Measurements from ENCODE around the gene FGF14. TPM values are rescaled to one million over a fixed set of nuclear protein-coding genes. Genes with fewer than 3 reads are reported as not detected.
A peak's percentile ranks its signal among the peaks of the same experiment; 100 is the strongest.
"Not testable (repeated sequence)": the region's sequence is repeated elsewhere in the genome, so short reads cannot be mapped to it uniquely, and the experiment has no call there.

FGF14 gene
- polyA plus RNA-seq, 6 donors from 2014 or later, result not detected

GRCh38 chr13:102090532-102090931, 311.3 kb downstream of the FGF14 start:
- Mint-ChIP-seq H3K9me3 (peaks cover 0 to 3% (median 0%) of the 10 kb centered on the region in 7 donors), H3K27ac (peak overlapping the region in 1 of 6 donors; percentile 10), H3K4me3 (no peak overlapping the region), H3K4me1 (no peaks in the 10 kb centered on the region), H3K27me3 (peaks cover 0 to 4% (median 0%) of the 10 kb centered on the region in 3 donors), H3K36me3 (no peaks in the 10 kb centered on the region)
- ATAC-seq (ENCODE audit: low read depth in 2 of 2) (no peak), DNase-seq (no peak)

GRCh38 chr13:102089722-102090121, 312.1 kb downstream of the FGF14 start:
- DNase-seq, result no peak
- Mint-ChIP-seq H3K9me3 (peaks cover 0 to 3% (median 0%) of the 10 kb centered on the region in 7 donors), H3K36me3 (no peaks in the 10 kb centered on the region)

GRCh38 chr13:102089177-102089576, 312.7 kb downstream of the FGF14 start:
- H3K4me3 Mint-ChIP-seq, result no peak overlapping the region
- no peaks in the 10 kb centered on the region for H3K4me1 Mint-ChIP-seq
- H3K27ac Mint-ChIP-seq, result no peak overlapping the region
- H3K36me3 Mint-ChIP-seq, result no peaks in the 10 kb centered on the region
- peaks cover 0 to 4% (median 0%) of the 10 kb centered on the region in 3 donors for H3K27me3 Mint-ChIP-seq
- DNase-seq (no peak), ATAC-seq (ENCODE audit: low read depth in 2 of 2) (no peak)
- peaks cover 0 to 3% (median 0%) of the 10 kb centered on the region in 7 donors for H3K9me3 Mint-ChIP-seq

More at GRCh38 chr13:102089722-102090121, 312.1 kb downstream of the FGF14 start:
- H3K4me1 Mint-ChIP-seq, result no peaks in the 10 kb centered on the region
- H3K27me3 Mint-ChIP-seq, result peaks cover 0 to 4% (median 0%) of the 10 kb centered on the region in 3 donors
- H3K27ac Mint-ChIP-seq, result no peak overlapping the region
- H3K4me3 Mint-ChIP-seq, result no peak overlapping the region
- ATAC-seq (ENCODE audit: low read depth in 2 of 2), result no peak

GRCh38 chr13:102073251-102073650, 328.6 kb downstream of the FGF14 start:
- no peak for ATAC-seq (ENCODE audit: low read depth in 2 of 2)
- no peaks in the 10 kb centered on the region for H3K36me3 Mint-ChIP-seq

GRCh38 chr13:102071711-102072110, 330.1 kb downstream of the FGF14 start:
- Mint-ChIP-seq H3K9me3 (peaks cover 0 to 9% (median 1%) of the 10 kb centered on the region in 7 donors), H3K27me3 (no peaks in the 10 kb centered on the region), H3K36me3 (no peaks in the 10 kb centered on the region), H3K27ac (peak overlapping the region in 1 of 6 donors; percentile 15), H3K4me1 (no peaks in the 10 kb centered on the region), H3K4me3 (no peak overlapping the region)
- no peak for ATAC-seq (ENCODE audit: low read depth in 2 of 2)
- no peak for DNase-seq

More at GRCh38 chr13:102073251-102073650, 328.6 kb downstream of the FGF14 start:
- DNase-seq, result no peak
- Mint-ChIP-seq H3K27me3 (no peaks in the 10 kb centered on the region), H3K4me1 (no peaks in the 10 kb centered on the region), H3K27ac (no peak overlapping the region), H3K4me3 (no peak overlapping the region), H3K9me3 (peaks cover 0 to 5% (median 0%) of the 10 kb centered on the region in 7 donors)

GRCh38 chr13:102068323-102068722, 333.5 kb downstream of the FGF14 start:
- H3K36me3 Mint-ChIP-seq; H3K27ac Mint-ChIP-seq; H3K4me1 Mint-ChIP-seq; ATAC-seq (ENCODE audit: low read depth in 2 of 2); H3K4me3 Mint-ChIP-seq; H3K9me3 Mint-ChIP-seq; H3K27me3 Mint-ChIP-seq; DNase-seq: not testable (repeated sequence)

GRCh38 chr13:102055090-102055779, 346.6 kb downstream of the FGF14 start:
- no peaks in the 10 kb centered on the region for H3K4me1 Mint-ChIP-seq
- ATAC-seq (ENCODE audit: low read depth in 2 of 2), result no peak
- no peaks in the 10 kb centered on the region for H3K36me3 Mint-ChIP-seq
- no peaks in the 10 kb centered on the region for H3K27me3 Mint-ChIP-seq
- no peak overlapping the region for H3K4me3 Mint-ChIP-seq
- H3K9me3 Mint-ChIP-seq, result peaks cover 3 to 61% (median 23%) of the 10 kb centered on the region in 7 donors
- no peak overlapping the region for H3K27ac Mint-ChIP-seq
- no peak for DNase-seq

- Mint-ChIP-seq H3K27ac (no peak overlapping the region), H3K4me3 (no peak overlapping the region), H3K4me1 (no peaks in the 10 kb centered on the region), H3K9me3 (peaks cover 3 to 55% (median 22%) of the 10 kb centered on the region in 7 donors), H3K36me3 (no peaks in the 10 kb centered on the region), H3K27me3 (no peaks in the 10 kb centered on the region)
- DNase-seq (no peak), ATAC-seq (ENCODE audit: low read depth in 2 of 2) (no peak)
These were observed 352.0 kb downstream of the FGF14 start for GRCh38 chr13:102049853-102050252.

- Mint-ChIP-seq H3K27ac (no peak overlapping the region), H3K4me3 (no peak overlapping the region), H3K9me3 (peaks cover 0 to 15% (median 2%) of the 10 kb centered on the region in 7 donors), H3K27me3 (no peaks in the 10 kb centered on the region), H3K36me3 (no peaks in the 10 kb centered on the region), H3K4me1 (no peaks in the 10 kb centered on the region)
- DNase-seq (no peak), ATAC-seq (ENCODE audit: low read depth in 2 of 2) (no peak)
These were observed 356.1 kb downstream of the FGF14 start for GRCh38 chr13:102045731-102046130.

GRCh38 chr13:102042746-102043145, 359.1 kb downstream of the FGF14 start:
- ATAC-seq (ENCODE audit: low read depth in 2 of 2) (no peak), DNase-seq (no peak)
- no peaks in the 10 kb centered on the region for H3K36me3 Mint-ChIP-seq
- H3K27ac Mint-ChIP-seq, result no peak overlapping the region
- H3K27me3 Mint-ChIP-seq, result no peaks in the 10 kb centered on the region
- H3K4me3 Mint-ChIP-seq, result no peak overlapping the region
- no peaks in the 10 kb centered on the region for H3K4me1 Mint-ChIP-seq
- H3K9me3 Mint-ChIP-seq, result peaks cover 0 to 4% (median 1%) of the 10 kb centered on the region in 7 donors

GRCh38 chr13:102041544-102041943, 360.3 kb downstream of the FGF14 start:
- DNase-seq (no peak), ATAC-seq (ENCODE audit: low read depth in 2 of 2) (no peak)
- Mint-ChIP-seq H3K27me3 (no peaks in the 10 kb centered on the region), H3K36me3 (no peaks in the 10 kb centered on the region), H3K4me3 (no peak overlapping the region), H3K27ac (no peak overlapping the region), H3K4me1 (no peaks in the 10 kb centered on the region), H3K9me3 (peaks cover 0 to 4% (median 2%) of the 10 kb centered on the region in 7 donors)

- no peaks in the 10 kb centered on the region for H3K27me3 Mint-ChIP-seq
- H3K27ac Mint-ChIP-seq, result no peak overlapping the region
- peaks cover 0 to 7% (median 4%) of the 10 kb centered on the region in 7 donors for H3K9me3 Mint-ChIP-seq
- no peaks in the 10 kb centered on the region for H3K4me1 Mint-ChIP-seq
- ATAC-seq (ENCODE audit: low read depth in 2 of 2) (no peak), DNase-seq (no peak)
- H3K4me3 Mint-ChIP-seq, result no peak overlapping the region
- no peaks in the 10 kb centered on the region for H3K36me3 Mint-ChIP-seq
These were observed 361.0 kb downstream of the FGF14 start for GRCh38 chr13:102040812-102041211.

GRCh38 chr13:102039264-102039663, 362.6 kb downstream of the FGF14 start:
- Mint-ChIP-seq H3K9me3 (peaks cover 0 to 7% (median 4%) of the 10 kb centered on the region in 7 donors), H3K4me1 (no peaks in the 10 kb centered on the region), H3K27ac (no peak overlapping the region), H3K36me3 (no peaks in the 10 kb centered on the region), H3K27me3 (no peaks in the 10 kb centered on the region), H3K4me3 (no peak overlapping the region)
- DNase-seq (no peak), ATAC-seq (ENCODE audit: low read depth in 2 of 2) (no peak)

- Mint-ChIP-seq H3K36me3 (no peaks in the 10 kb centered on the region), H3K4me3 (no peak overlapping the region), H3K9me3 (peaks cover 0 to 7% (median 3%) of the 10 kb centered on the region in 7 donors), H3K27ac (no peak overlapping the region), H3K27me3 (no peaks in the 10 kb centered on the region), H3K4me1 (no peaks in the 10 kb centered on the region)
- DNase-seq, result no peak
- ATAC-seq (ENCODE audit: low read depth in 2 of 2), result no peak
These were observed 363.1 kb downstream of the FGF14 start for GRCh38 chr13:102038787-102039186.

All from naive B cell (primary cell).